Muscle of leg (tissue), 11 donors: Measurements from ENCODE around the gene DSE. TPM values are rescaled to one million over a fixed set of nuclear protein-coding genes. Genes with fewer than 3 reads are reported as not detected.

ENCODE experiments used
- DNase-seq: peaks from one replicate; pipeline ENCODE4 v3.0.0; 2013
- H3K27ac ChIP-seq: one replicate; pipeline ENCODE4 v1.5.1; 2013; ENCODE audit warnings: mild to moderate bottlenecking, low read length, control low read depth
- H3K27me3 ChIP-seq: one replicate; pipeline ENCODE4 v1.6.1; 2013; ENCODE audit warnings: low read length; ENCODE audit not compliant: control insufficient read depth, insufficient read depth
- H3K36me3 ChIP-seq: one replicate; pipeline ENCODE4 v1.6.1; 2013; ENCODE audit warnings: low read length; ENCODE audit not compliant: control insufficient read depth, insufficient read depth
- H3K4me1 ChIP-seq: one replicate; pipeline ENCODE4 v1.6.1; 2013; ENCODE audit warnings: low read length; ENCODE audit not compliant: control insufficient read depth, insufficient read depth
- H3K4me3 ChIP-seq: one replicate; pipeline ENCODE4 v1.5.1; 2013; ENCODE audit warnings: low read length, control low read depth
- H3K9me3 ChIP-seq: replicated peaks from 2 replicates; pipeline ENCODE4 v1.6.1; 2013; ENCODE audit warnings: low read depth, low read length; ENCODE audit not compliant: control insufficient read depth
- WGBS: methylation state at CpG from one replicate; pipeline ENCODE4 v1.1.5; 2013; ENCODE audit warnings: missing lambda C conversion rate; ENCODE audit not compliant: insufficient coverage; 5-methylcytosine and 5-hydroxymethylcytosine counted together
- polyA plus RNA-seq, 8 donors: library from polyadenylated mRNA; unstranded; fragments of 120-200 nt; gene quantifications; one replicate each; pipeline versions ENCODE4 v1.2.1 to v1.2.3, GENCODE V29; 2013; ENCODE audit warnings: inconsistent platforms in 1 of 8, low replicate concordance in 1 of 8; ENCODE audit not compliant: insufficient read length in 8 of 8, insufficient read depth in 1 of 8
- total RNA-seq: library from RNA; stranded (reverse); fragments of 120-200 nt; gene quantifications from one replicate; pipeline ENCODE4 v1.2.4, GENCODE V29; 2013

Gene DSE
- total and polyA plus RNA-seq, 9 donors, result 23.7 to 42.3 (median 29.8) TPM

- no peaks in the 10 kb centered on the region for H3K9me3 ChIP-seq
- no peak for DNase-seq
- no peaks in the 10 kb centered on the region for H3K27me3 ChIP-seq
- H3K36me3 ChIP-seq, result peaks cover 5% of the 10 kb centered on the region
- no peak overlapping the region for H3K27ac ChIP-seq
- no CpG with 5 or more reads among the region's 3 CpGs for WGBS
- no peak overlapping the region for H3K4me3 ChIP-seq
- H3K4me1 ChIP-seq, result peaks cover 10% of the 10 kb centered on the region
Observed at GRCh38 chr6:116395647-116396046, 24.9 kb downstream of the DSE start.

DNA sequence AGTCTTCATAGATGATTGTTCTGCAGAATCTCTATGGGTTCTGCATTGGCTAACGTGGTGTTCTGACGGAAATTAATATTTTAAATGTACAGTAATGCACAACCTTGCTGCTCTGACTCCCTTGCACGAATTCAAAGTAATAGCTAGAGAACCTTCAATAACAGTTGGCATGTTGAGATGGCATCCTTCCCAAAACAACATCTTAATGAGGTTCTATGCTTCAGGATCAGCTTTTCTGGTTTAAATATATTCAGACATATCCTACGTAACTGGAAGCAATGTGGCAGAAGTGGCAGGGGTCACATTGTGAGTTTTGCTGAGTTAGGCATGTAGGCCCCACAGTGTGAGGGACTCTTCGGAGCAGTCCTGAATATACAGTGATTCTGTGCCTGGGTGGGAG lies 25.7 kb downstream of the DSE start:
- 100% methylated on average over 1 of the region's 5 CpGs for WGBS
- Histone ChIP-seq H3K9me3 (no peaks in the 10 kb centered on the region), H3K27me3 (no peaks in the 10 kb centered on the region), H3K4me1 (peaks cover 10% of the 10 kb centered on the region), H3K36me3 (peaks cover 5% of the 10 kb centered on the region), H3K27ac (peak overlapping the region; percentile 87), H3K4me3 (no peak overlapping the region)
- DNase-seq, result no peak

- Histone ChIP-seq H3K27me3 (no peaks in the 10 kb centered on the region), H3K36me3 (peaks cover 5% of the 10 kb centered on the region), H3K4me3 (no peak overlapping the region), H3K9me3 (no peaks in the 10 kb centered on the region), H3K27ac (peak overlapping the region; percentile 87), H3K4me1 (peaks cover 10% of the 10 kb centered on the region)
- DNase-seq, result peak; percentile 80
- WGBS, result no CpG with 5 or more reads among the region's 1 CpG
Observed at GRCh38 chr6:116397914-116398313, 27.2 kb downstream of the DSE start.

DNA sequence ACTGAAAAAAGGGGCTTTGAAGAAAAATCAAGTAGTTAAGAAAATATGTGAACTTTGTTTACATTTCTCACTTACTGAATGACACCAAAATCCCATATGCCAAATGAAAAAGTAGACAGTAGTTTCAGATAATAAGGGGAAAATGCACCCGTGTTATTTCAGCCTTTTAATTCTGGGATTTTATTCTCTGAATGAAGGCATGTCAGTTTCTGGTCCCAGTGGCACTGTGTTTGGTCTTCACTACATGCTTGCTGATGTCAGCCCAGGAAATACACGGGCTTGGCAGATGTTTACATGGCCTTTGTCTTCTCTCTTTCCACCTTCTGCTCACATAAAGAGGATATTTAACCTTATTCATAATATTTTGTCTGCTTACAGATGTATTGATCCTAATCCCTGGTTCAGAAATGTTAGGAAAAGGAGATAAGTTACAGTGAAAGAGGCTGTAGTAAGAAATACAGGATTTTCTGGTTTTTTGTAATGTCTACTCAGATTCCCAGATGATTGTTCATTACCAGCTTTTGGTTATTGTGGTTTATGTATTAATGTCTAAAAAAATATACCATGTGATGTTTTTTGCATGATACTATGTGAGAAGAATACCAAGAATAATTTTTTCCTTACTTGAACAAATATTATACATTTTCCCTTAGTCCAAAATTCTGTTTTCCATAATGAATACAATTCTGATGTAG lies 27.7 kb downstream of the DSE start:
- peak overlapping the region; percentile 87 for H3K27ac ChIP-seq
- DNase-seq, result peak; percentile 61
- no peaks in the 10 kb centered on the region for H3K9me3 ChIP-seq
- no peaks in the 10 kb centered on the region for H3K27me3 ChIP-seq
- peaks cover 11% of the 10 kb centered on the region for H3K4me1 ChIP-seq
- no CpG with 5 or more reads among the region's 2 CpGs for WGBS
- H3K4me3 ChIP-seq, result no peak overlapping the region
- peaks cover 5% of the 10 kb centered on the region for H3K36me3 ChIP-seq

DNA sequence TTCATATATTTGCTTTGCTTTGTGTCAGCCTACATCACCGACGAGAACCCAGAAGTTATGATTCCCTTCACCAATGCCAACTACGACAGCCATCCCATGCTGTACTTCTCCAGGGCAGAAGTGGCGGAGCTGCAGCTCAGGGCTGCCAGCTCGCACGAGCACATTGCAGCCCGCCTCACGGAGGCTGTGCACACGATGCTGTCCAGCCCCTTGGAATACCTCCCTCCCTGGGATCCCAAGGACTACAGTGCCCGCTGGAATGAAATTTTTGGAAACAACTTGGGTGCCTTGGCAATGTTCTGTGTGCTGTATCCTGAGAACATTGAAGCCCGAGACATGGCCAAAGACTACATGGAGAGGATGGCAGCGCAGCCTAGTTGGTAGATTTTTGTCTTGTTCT lies 28.5 kb downstream of the DSE start:
- Histone ChIP-seq H3K36me3 (peaks cover 5% of the 10 kb centered on the region), H3K9me3 (no peaks in the 10 kb centered on the region), H3K27me3 (no peaks in the 10 kb centered on the region), H3K27ac (peak overlapping the region; percentile 87), H3K4me3 (no peak overlapping the region), H3K4me1 (peaks cover 18% of the 10 kb centered on the region)
- 98% methylated on average over 6 of the region's 12 CpGs for WGBS
- no peak for DNase-seq

- DNase-seq, result no peak
- no CpG with 5 or more reads among the region's 1 CpG for WGBS
- no peak overlapping the region for H3K27ac ChIP-seq
Observed at GRCh38 chr6:116400328-116400727, 29.6 kb downstream of the DSE start.

GRCh38 chr6:116402108-116402937 lies 31.6 kb downstream of the DSE start:
- peaks cover 25% of the 10 kb centered on the region for H3K4me1 ChIP-seq
- no peaks in the 10 kb centered on the region for H3K27me3 ChIP-seq
- no peaks in the 10 kb centered on the region for H3K9me3 ChIP-seq
- no CpG with 5 or more reads among the region's 2 CpGs for WGBS
- DNase-seq, result peak; percentile 51
- no peak overlapping the region for H3K27ac ChIP-seq
- H3K4me3 ChIP-seq, result no peak overlapping the region
- H3K36me3 ChIP-seq, result peaks cover 5% of the 10 kb centered on the region

More at GRCh38 chr6:116400328-116400727, 29.6 kb downstream of the DSE start:
- Histone ChIP-seq H3K4me1 (peaks cover 23% of the 10 kb centered on the region), H3K27me3 (no peaks in the 10 kb centered on the region), H3K4me3 (no peak overlapping the region), H3K36me3 (peaks cover 5% of the 10 kb centered on the region), H3K9me3 (no peaks in the 10 kb centered on the region)

- no CpG with 5 or more reads among the region's 1 CpG for WGBS
Observed at GRCh38 chr6:116403205-116403604, 32.5 kb downstream of the DSE start.

DNA sequence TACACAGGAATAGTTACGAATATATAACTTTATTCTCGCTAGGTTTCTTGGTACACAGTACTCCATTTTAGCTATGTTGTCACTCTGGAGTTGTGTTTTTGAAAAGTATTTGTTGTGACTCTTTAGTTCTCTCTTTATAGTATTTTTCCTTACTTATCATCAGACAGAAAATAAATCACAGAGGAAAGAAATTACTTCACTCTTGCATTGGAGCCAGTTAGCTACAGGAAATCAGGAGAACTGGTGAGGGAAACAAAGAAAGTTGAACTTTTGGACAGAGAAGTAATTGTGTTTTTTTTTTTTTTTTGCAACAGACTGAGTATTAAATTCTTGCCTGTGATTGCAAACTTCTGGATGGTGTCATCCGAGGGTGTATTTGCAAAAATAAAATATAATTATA lies 33.9 kb downstream of the DSE start:
- H3K4me1 ChIP-seq, result peaks cover 19% of the 10 kb centered on the region
- H3K4me3 ChIP-seq, result no peak overlapping the region
- peak; percentile 90 for DNase-seq

More at GRCh38 chr6:116403205-116403604, 32.5 kb downstream of the DSE start:
- peaks cover 23% of the 10 kb centered on the region for H3K4me1 ChIP-seq
- H3K27me3 ChIP-seq, result no peaks in the 10 kb centered on the region
- no peak for DNase-seq
- H3K9me3 ChIP-seq, result no peaks in the 10 kb centered on the region
- H3K4me3 ChIP-seq, result no peak overlapping the region
- H3K27ac ChIP-seq, result peak overlapping the region; percentile 87
- H3K36me3 ChIP-seq, result peaks cover 5% of the 10 kb centered on the region

DNA sequence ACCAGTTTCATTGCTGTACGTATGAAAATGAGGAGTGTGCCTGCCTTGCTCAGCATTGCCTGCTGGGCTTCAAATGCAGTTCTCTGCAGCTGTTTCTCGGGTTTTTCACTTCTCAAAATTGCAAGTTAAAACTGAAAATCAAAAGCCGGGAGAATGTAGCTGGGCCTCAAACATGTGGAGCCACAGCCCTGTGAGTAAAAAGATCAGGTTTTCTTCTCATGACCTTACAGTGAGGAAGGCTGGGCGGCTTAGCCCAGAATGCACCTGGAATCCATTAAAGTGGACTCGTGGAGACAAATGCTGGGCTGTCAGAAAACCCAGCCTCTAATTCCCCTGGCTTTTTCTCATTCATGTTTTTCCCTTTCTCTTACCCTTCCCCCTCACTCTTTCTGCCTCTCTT lies 34.4 kb downstream of the DSE start:
- peak overlapping the region; percentile 7 for H3K4me3 ChIP-seq
- peak overlapping the region; percentile 87 for H3K27ac ChIP-seq
- no peaks in the 10 kb centered on the region for H3K9me3 ChIP-seq
- H3K27me3 ChIP-seq, result no peaks in the 10 kb centered on the region
- no peaks in the 10 kb centered on the region for H3K36me3 ChIP-seq
- 0% methylated on average over 4 of the region's 5 CpGs for WGBS
- peak; percentile 95 for DNase-seq
- H3K4me1 ChIP-seq, result peaks cover 19% of the 10 kb centered on the region

More for the DNA sequence above, 33.9 kb downstream of the DSE start:
- Histone ChIP-seq H3K27ac (peak overlapping the region; percentile 87), H3K27me3 (no peaks in the 10 kb centered on the region), H3K36me3 (no peaks in the 10 kb centered on the region), H3K9me3 (no peaks in the 10 kb centered on the region)
- no CpG with 5 or more reads among the region's 3 CpGs for WGBS
